Gastrocnemius medialis (tissue), 4 donors: ENCODE results near the gene CFAP46. TPM values are rescaled to one million over a fixed set of nuclear protein-coding genes. Genes with fewer than 3 reads are reported as not detected.

Experiments
- ATAC-seq, 2 donors: fragments of 150-250 bp; one replicate each; pipeline ENCODE4 v1.9.1; 2016
- DNase-seq, 2 donors: peaks; one replicate each; pipeline ENCODE4 v3.0.0-alpha.2; 2019
- H3K27ac ChIP-seq, 4 donors: fragments of 200-600 bp; sonication (generic); 1 replicate in 1 of 4; 2 replicates in 3 of 4; pipeline ENCODE4 v1.5.1; 2016 to 2018; ENCODE audit warnings: mild to moderate bottlenecking in 2 of 4, moderate library complexity in 1 of 4
- H3K27me3 ChIP-seq, 3 donors: fragments of 200-600 bp; sonication (generic) in 2 of 3; 1 replicate in 1 of 3; 2 replicates in 2 of 3; pipeline versions ENCODE4 v1.5.1 to v1.6.0; 2016 to 2019; ENCODE audit warnings: mild to moderate bottlenecking in 1 of 3, moderate library complexity in 1 of 3
- H3K36me3 ChIP-seq, 2 donors: fragments of 200-600 bp; sonication (generic) in 1 of 2; one replicate each; pipeline ENCODE4 v1.5.1; 2017 to 2018
- H3K4me1 ChIP-seq, 2 donors: fragments of 200-600 bp; sonication (generic) in 1 of 2; one replicate each; pipeline ENCODE4 v1.5.1; 2016 to 2017; ENCODE audit warnings: mild to moderate bottlenecking in 2 of 2
- H3K4me3 ChIP-seq, 4 donors: fragments of 200-600 bp; sonication (generic) in 3 of 4; 1 replicate in 1 of 4; 2 replicates in 3 of 4; pipeline ENCODE4 v1.5.1; 2016 to 2019; ENCODE audit warnings: mild to moderate bottlenecking in 2 of 4
- H3K9me3 ChIP-seq, 3 donors: fragments of 200-600 bp; sonication (generic) in 2 of 3; 1 replicate in 1 of 3; 2 replicates in 2 of 3; pipeline ENCODE4 v1.5.1; 2016 to 2019
- CTCF ChIP-seq, 5 experiments: fragments of 450-650 bp in 3 of 5; fragments of 200-600 bp in 2 of 5; sonication (generic) in 2 of 5; IDR thresholded peaks in 4 of 5; conservative IDR thresholded peaks in 1 of 5; 1 replicate in 4 of 5; 2 replicates in 1 of 5; pipeline ENCODE4 v1.5.1; 2016 to 2019; ENCODE audit warnings: antibody characterized with exemption in 5 of 5, mild to moderate bottlenecking in 3 of 5, moderate library complexity in 3 of 5
- POLR2A ChIP-seq, 2 donors: fragments of 450-650 bp; IDR thresholded peaks; one replicate each; pipeline ENCODE4 v1.6.1; 2017; ENCODE audit warnings: antibody characterized with exemption in 2 of 2, mild to moderate bottlenecking in 2 of 2, moderate library complexity in 2 of 2
- in situ Hi-C, 4 donors: fragments of 200-750 bp; cut with MboI; loops; one replicate each; pipeline versions ENCODE4 v1.15.0 to v1.8.0; 2017; ENCODE audit warnings: low sequenced_read_pairs in 4 of 4
- intact Hi-C: fragments of 100-400 bp; cut with DNase I; formaldehyde crosslinking; loops from one replicate; pipeline ENCODE4 v1.15.1; 2023; ENCODE audit warnings: low total_unique reads
- total RNA-seq, 4 donors: library from RNA; depleted of rRNA; stranded (reverse); fragments of >200 nt; gene quantifications; one replicate each; pipeline versions ENCODE4 v1.1.0 to v1.2.3, GENCODE V29; 2016

Gene CFAP46
- total RNA-seq, 4 donors from 2014 or later: 4.2 to 27.9 (median 11.9) TPM

- no peak for ATAC-seq
Observed at GRCh38 chr10:132943791-132944404, 1.5 kb upstream of the CFAP46 start.

GRCh38 chr10:132943058-132943790 is 854 bp upstream of the CFAP46 start:
- peaks cover 21 to 26% (median 24%) of the 10 kb centered on the region in 3 donors for H3K27me3 ChIP-seq
- no peak overlapping the region for H3K27ac ChIP-seq
- no peak for ATAC-seq
- no peak for DNase-seq
- in situ Hi-C loops: loop anchor here in 2 of 4 donors (10.0 to 25.0 kb wide), 2 partner anchors 169 to 182 kb away; no protein-coding TSS in a partner anchor
- no peaks in the 10 kb centered on the region for H3K36me3 ChIP-seq
- intact Hi-C loops: loop anchor here (5.0 kb wide), 1 partner anchor 106 kb away; no protein-coding TSS in a partner anchor
- H3K9me3 ChIP-seq: no peaks in the 10 kb centered on the region
- H3K4me3 ChIP-seq: peak overlapping the region in 2 of 4 donors; percentile 51 to 62
- TF ChIP-seq CTCF (IDR thresholded peaks at IDR 0.05 in 4 of 5, conservative IDR thresholded peaks at IDR 0.05 in 1 of 5) (no peak), POLR2A (IDR thresholded peaks at IDR 0.05) (no peak)
- no peaks in the 10 kb centered on the region for H3K4me1 ChIP-seq

More at GRCh38 chr10:132943791-132944404, 1.5 kb upstream of the CFAP46 start:
- Histone ChIP-seq H3K9me3 (no peaks in the 10 kb centered on the region), H3K36me3 (no peaks in the 10 kb centered on the region), H3K27ac (no peak overlapping the region), H3K27me3 (peaks cover 21 to 26% (median 24%) of the 10 kb centered on the region in 3 donors), H3K4me3 (no peak overlapping the region), H3K4me1 (no peaks in the 10 kb centered on the region)
- in situ Hi-C loops (loop anchor here in 2 of 4 donors (10.0 to 25.0 kb wide), 2 partner anchors 168 to 181 kb away; no protein-coding TSS in a partner anchor), intact Hi-C loops (loop anchor here (5.0 kb wide), 1 partner anchor 107 kb away; no protein-coding TSS in a partner anchor)
- no peak for TF ChIP-seq POLR2A (IDR thresholded peaks at IDR 0.05)
- TF ChIP-seq CTCF (IDR thresholded peaks at IDR 0.05 in 4 of 5, conservative IDR thresholded peaks at IDR 0.05 in 1 of 5): no peak
- DNase-seq: no peak

GRCh38 chr10:132941640-132942051 is 724 bp downstream of the CFAP46 start:
- Histone ChIP-seq H3K4me3 (peak overlapping the region in 1 of 4 donors; percentile 62), H3K36me3 (no peaks in the 10 kb centered on the region)
- in situ Hi-C loops: loop anchor here in 2 of 4 donors (10.0 to 25.0 kb wide), 2 partner anchors 171 to 183 kb away; no protein-coding TSS in a partner anchor

GRCh38 chr10:132940791-132941465 is 1.4 kb downstream of the CFAP46 start:
- no peaks in the 10 kb centered on the region for H3K4me1 ChIP-seq
- intact Hi-C loops: loop anchor here (1.0 to 5.0 kb wide), 2 partner anchors 104 to 183 kb away; no protein-coding TSS in a partner anchor
- no peak overlapping the region for H3K27ac ChIP-seq
- ATAC-seq (no peak), DNase-seq (no peak)
- H3K4me3 ChIP-seq: no peak overlapping the region
- no peaks in the 10 kb centered on the region for H3K9me3 ChIP-seq
- no peaks in the 10 kb centered on the region for H3K36me3 ChIP-seq
- no peak for TF ChIP-seq POLR2A (IDR thresholded peaks at IDR 0.05)
- no peak for TF ChIP-seq CTCF (IDR thresholded peaks at IDR 0.05 in 4 of 5, conservative IDR thresholded peaks at IDR 0.05 in 1 of 5)
- H3K27me3 ChIP-seq: peaks cover 21 to 26% (median 24%) of the 10 kb centered on the region in 3 donors
- in situ Hi-C loops: loop anchor here in 2 of 4 donors (10.0 to 25.0 kb wide), 2 partner anchors 171 to 184 kb away; no protein-coding TSS in a partner anchor

More at GRCh38 chr10:132941640-132942051, 724 bp downstream of the CFAP46 start:
- ATAC-seq (no peak), DNase-seq (no peak)
- Histone ChIP-seq H3K27me3 (peaks cover 21 to 26% (median 24%) of the 10 kb centered on the region in 3 donors), H3K27ac (no peak overlapping the region), H3K9me3 (no peaks in the 10 kb centered on the region), H3K4me1 (no peaks in the 10 kb centered on the region)
- TF ChIP-seq POLR2A (IDR thresholded peaks at IDR 0.05): no peak
- intact Hi-C loops: loop anchor here (5.0 kb wide), 1 partner anchor 104 kb away; no protein-coding TSS in a partner anchor
